Esophagus (tissue), 2 donors: ENCODE results near the gene GPRIN3. TPM values are rescaled to one million over a fixed set of nuclear protein-coding genes. Genes with fewer than 3 reads are reported as not detected.

ENCODE experiments used
- H3K27ac ChIP-seq, 2 donors: one replicate each; pipeline ENCODE4 v1.5.1; 2013; ENCODE audit warnings: low read depth in 2 of 2, mild to moderate bottlenecking in 2 of 2, inconsistent platforms in 1 of 2, low read length in 1 of 2, moderate library complexity in 1 of 2
- H3K27me3 ChIP-seq, 2 donors: one replicate each; pipeline ENCODE4 v1.6.1; 2013; ENCODE audit warnings: low read length in 2 of 2, control low read depth in 1 of 2, mild to moderate bottlenecking in 1 of 2; ENCODE audit not compliant: insufficient read depth in 2 of 2, control insufficient read depth in 1 of 2
- H3K36me3 ChIP-seq, 2 donors: one replicate each; pipeline ENCODE4 v1.6.1; 2013; ENCODE audit warnings: low read length in 1 of 2; ENCODE audit not compliant: control insufficient read depth in 2 of 2, insufficient read depth in 2 of 2
- H3K4me1 ChIP-seq, 2 donors: one replicate each; pipeline ENCODE4 v1.6.1; 2013; ENCODE audit warnings: low read length in 1 of 2; ENCODE audit not compliant: control insufficient read depth in 2 of 2, insufficient read depth in 2 of 2
- H3K4me3 ChIP-seq, 2 donors: one replicate each; pipeline ENCODE4 v1.5.1; 2013; ENCODE audit warnings: low read length in 2 of 2, mild to moderate bottlenecking in 2 of 2, low read depth in 1 of 2, moderate library complexity in 1 of 2
- H3K9me3 ChIP-seq, 2 donors: one replicate each; pipeline ENCODE4 v1.6.1; 2013; ENCODE audit warnings: mild to moderate bottlenecking in 2 of 2, low read depth in 1 of 2, low read length in 1 of 2, moderate library complexity in 1 of 2; ENCODE audit not compliant: control insufficient read depth in 2 of 2, insufficient read depth in 1 of 2
- WGBS, 2 donors: extraction: QIAGEN DNeasy Blood & Tissue Kit; methylation state at CpG; one replicate each; pipeline ENCODE4 v1.1.7; 2013; 5-methylcytosine and 5-hydroxymethylcytosine counted together
- polyA plus RNA-seq, 2 donors: library from polyadenylated mRNA; stranded (reverse); fragments of 200-250 nt; gene quantifications; one replicate each; pipeline ENCODE4 v1.2.3, GENCODE V29; 2013
- donor health status: healthy with polysubstance abuse.
- donor health status: Bipolar disorder and iron deficiency.

Gene GPRIN3
- polyA plus RNA-seq, 2 donors: 0.20 to 0.24 TPM

DNA sequence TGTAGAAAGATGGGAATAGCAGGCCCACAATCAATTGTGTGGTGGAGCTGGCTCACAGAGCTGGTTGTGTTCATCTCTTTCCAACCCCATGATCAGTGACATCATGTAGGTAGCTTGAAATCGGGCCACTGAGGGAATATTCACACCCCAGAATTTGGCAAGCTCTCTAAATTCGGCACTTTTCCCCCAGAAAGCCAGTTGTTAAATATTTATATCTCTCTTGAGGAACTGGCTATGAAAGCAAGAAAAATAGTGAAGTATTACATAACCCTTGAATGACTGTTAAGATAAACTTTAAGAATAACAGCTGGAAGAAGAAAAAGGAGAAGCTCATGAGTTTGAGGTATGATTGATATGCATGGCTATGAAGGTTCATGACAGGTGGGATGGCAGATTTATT lies 38.9 kb downstream of the GPRIN3 start:
- Histone ChIP-seq H3K4me3 (no peak overlapping the region), H3K27me3 (no peaks in the 10 kb centered on the region), H3K27ac (no peak overlapping the region), H3K4me1 (no peaks in the 10 kb centered on the region), H3K36me3 (no peaks in the 10 kb centered on the region), H3K9me3 (no peaks in the 10 kb centered on the region)
- WGBS, 2 donors: 59% methylated on average over 2 of the region's 2 CpGs

DNA sequence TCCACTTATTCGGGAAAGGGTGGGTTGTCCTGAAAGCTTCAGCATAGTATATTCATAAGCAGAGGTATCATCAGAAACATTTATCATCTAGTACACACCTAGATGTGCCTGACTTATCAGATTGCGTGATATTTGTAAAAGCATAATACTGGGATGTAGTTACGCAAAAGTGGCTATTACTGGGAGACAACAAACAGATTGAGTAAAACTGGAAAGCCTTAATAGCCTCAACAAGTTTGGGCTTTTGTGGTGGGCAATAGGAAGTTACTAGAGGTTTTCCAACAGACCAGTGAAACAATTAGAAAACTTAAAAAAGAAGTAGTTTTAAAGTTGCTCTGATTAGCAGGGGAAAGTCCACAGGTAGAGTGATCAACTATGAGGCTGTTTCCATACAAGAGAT lies 39.8 kb downstream of the GPRIN3 start:
- H3K4me3 ChIP-seq: no peak overlapping the region
- 78 to 89% methylated on average over 3 of the region's 3 CpGs for WGBS, 2 donors
- H3K27ac ChIP-seq: no peak overlapping the region
- H3K36me3 ChIP-seq: no peaks in the 10 kb centered on the region
- no peaks in the 10 kb centered on the region for H3K27me3 ChIP-seq
- H3K9me3 ChIP-seq: no peaks in the 10 kb centered on the region
- no peaks in the 10 kb centered on the region for H3K4me1 ChIP-seq

DNA sequence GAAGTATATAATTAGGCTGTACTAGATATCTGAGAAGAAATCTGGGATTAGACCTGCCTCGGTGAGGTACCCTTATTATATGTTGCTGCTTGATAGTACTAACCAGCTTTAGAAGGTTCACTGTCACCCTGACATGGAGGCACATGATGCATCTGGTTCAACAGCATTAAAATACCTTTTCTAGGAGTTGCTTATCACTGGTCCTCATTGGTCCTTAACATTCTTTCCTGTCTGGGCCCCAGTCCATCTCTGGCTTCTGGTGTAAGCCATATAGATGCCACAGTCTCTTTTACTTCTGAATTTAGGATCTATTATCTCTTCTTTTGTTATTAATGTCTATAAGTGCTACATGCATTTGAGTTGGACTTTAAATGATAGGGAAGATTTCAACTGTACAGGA lies 40.2 kb downstream of the GPRIN3 start:
- Histone ChIP-seq H3K36me3 (no peaks in the 10 kb centered on the region), H3K4me1 (no peaks in the 10 kb centered on the region), H3K9me3 (no peaks in the 10 kb centered on the region), H3K27me3 (no peaks in the 10 kb centered on the region), H3K27ac (no peak overlapping the region), H3K4me3 (no peak overlapping the region)
- 93 to 100% methylated on average over 1 of the region's 1 CpG for WGBS, 2 donors

DNA sequence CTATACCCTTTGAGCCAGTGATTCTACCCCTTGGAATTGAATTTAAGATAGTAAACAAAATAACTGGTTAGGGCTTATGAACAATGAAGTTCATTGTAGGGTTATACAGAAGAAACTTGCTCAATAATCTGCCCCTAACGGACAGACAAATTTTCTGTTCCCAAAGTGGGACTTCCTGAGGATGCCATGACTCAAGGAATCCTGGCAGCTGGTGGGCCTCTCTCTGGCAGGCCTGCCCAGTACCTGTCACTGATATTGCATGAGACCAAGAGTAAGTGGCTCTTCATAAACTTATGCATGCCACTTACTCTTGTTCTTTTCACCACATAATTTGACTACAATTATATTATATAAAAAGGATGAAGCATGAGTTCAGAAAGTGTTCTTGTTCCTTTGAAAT lies 41.5 kb downstream of the GPRIN3 start:
- Histone ChIP-seq H3K27me3 (no peaks in the 10 kb centered on the region), H3K4me3 (no peak overlapping the region), H3K36me3 (no peaks in the 10 kb centered on the region), H3K4me1 (no peaks in the 10 kb centered on the region), H3K27ac (no peak overlapping the region), H3K9me3 (no peaks in the 10 kb centered on the region)
- WGBS, 2 donors: 54 to 68% methylated on average over 1 of the region's 1 CpG

DNA sequence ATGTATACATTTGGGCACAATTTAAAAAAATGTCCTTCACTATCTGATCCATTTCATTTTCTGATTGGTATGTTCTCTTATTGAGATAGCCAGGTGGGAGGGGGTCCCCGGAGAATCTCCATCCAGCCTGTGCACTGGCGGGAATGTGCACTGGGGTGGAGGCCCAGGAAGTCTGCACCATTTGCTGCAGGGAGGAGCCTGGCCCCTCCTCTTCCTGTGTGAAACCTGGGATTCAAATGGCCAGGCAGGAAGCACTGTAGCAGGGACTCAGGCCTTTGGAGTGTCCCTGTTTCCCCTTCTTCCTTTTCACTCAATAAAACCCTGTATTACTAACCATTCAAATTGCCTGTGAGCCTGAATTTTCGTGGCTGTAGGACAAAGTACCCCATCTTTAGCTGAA lies 44.3 kb downstream of the GPRIN3 start:
- H3K4me1 ChIP-seq: no peaks in the 10 kb centered on the region
- no peaks in the 10 kb centered on the region for H3K36me3 ChIP-seq
- no peaks in the 10 kb centered on the region for H3K27me3 ChIP-seq
- no peaks in the 10 kb centered on the region for H3K9me3 ChIP-seq
- no peak overlapping the region for H3K4me3 ChIP-seq
- H3K27ac ChIP-seq: no peak overlapping the region
- 84 to 89% methylated on average over 3 of the region's 3 CpGs for WGBS, 2 donors

DNA sequence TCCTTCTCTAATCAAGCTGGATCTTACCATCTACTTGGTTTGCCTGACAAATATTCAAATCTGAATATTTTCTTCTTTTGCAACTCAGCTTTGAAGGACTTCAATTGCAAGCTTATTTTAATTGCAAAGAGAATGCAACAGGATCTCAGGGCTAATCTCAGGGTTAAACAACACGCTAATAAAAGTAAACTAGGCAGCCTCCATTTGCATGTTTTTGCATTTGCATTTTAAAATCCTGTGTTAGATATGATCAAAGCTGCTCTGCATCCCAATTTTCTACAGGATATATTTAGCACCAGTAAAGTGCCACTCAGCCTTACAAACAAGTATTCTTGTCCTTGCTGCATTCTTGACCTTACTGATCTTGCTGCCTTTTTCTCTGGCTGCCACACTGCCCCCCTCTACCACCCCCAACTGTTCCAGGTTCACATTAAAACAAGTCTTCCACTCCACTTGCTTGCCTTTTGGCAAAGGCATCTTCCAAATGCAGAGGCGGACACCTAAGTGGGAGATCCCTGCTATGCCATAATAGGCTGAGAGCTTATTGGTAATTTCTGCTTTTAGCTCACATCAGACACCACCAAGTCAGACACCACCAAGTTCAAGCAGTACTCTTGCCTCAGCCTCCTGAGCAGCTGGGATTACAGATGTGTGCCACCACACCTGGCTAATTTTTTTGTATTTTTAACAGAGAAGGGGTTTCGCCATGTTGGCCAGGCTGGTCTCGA lies 48.1 kb downstream of the GPRIN3 start:
- Histone ChIP-seq H3K36me3 (no peaks in the 10 kb centered on the region), H3K27ac (no peak overlapping the region), H3K4me1 (no peaks in the 10 kb centered on the region), H3K9me3 (no peaks in the 10 kb centered on the region), H3K4me3 (no peak overlapping the region), H3K27me3 (no peaks in the 10 kb centered on the region)
- 93 to 97% methylated on average over 4 of the region's 4 CpGs for WGBS, 2 donors

DNA sequence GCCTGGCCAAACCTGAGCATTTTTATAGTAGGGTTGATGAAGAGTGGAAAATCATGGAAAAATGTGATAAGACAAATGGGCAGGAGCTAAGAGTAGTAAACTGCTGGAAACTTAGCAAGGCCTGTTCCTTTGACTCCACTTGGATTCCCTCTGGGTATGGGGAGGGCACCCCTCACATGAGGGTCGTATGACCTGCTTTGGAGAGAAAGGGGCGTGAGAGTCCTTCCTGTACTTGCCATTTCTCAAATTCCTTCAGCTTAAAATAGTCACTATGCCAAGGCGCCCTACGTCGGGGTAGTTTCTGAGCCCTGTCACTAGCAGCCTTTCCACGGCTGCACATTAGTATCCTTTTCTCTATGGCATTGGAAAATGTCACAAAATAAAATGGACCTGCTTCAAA lies 49.1 kb downstream of the GPRIN3 start:
- Histone ChIP-seq H3K4me3 (no peak overlapping the region), H3K4me1 (no peaks in the 10 kb centered on the region), H3K27me3 (no peaks in the 10 kb centered on the region), H3K27ac (no peak overlapping the region), H3K36me3 (no peaks in the 10 kb centered on the region), H3K9me3 (no peaks in the 10 kb centered on the region)
- WGBS, 2 donors: 86 to 88% methylated on average over 6 of the region's 6 CpGs

DNA sequence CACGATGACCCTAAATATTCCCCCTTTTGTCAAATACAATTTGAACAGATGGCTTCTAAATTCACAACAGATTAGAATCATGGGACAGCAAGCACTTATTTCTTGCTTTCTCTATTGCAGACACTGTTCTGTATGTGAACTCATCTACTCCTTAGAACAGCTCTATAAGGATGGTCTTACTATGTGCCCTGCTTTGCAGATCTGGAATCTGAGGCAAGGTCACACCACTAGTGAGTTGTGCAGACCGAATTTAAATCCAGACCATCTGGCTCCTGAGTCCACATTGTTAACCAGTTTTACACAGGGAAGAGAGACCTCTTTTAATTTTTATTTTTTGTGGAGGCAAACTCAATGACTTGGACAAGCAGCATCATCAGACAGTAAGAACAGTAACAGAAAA lies 50.2 kb downstream of the GPRIN3 start:
- Histone ChIP-seq H3K4me1 (no peaks in the 10 kb centered on the region), H3K27me3 (no peaks in the 10 kb centered on the region), H3K4me3 (no peak overlapping the region), H3K27ac (no peak overlapping the region), H3K9me3 (no peaks in the 10 kb centered on the region), H3K36me3 (no peaks in the 10 kb centered on the region)
- WGBS, 2 donors: 69 to 73% methylated on average over 2 of the region's 2 CpGs

DNA sequence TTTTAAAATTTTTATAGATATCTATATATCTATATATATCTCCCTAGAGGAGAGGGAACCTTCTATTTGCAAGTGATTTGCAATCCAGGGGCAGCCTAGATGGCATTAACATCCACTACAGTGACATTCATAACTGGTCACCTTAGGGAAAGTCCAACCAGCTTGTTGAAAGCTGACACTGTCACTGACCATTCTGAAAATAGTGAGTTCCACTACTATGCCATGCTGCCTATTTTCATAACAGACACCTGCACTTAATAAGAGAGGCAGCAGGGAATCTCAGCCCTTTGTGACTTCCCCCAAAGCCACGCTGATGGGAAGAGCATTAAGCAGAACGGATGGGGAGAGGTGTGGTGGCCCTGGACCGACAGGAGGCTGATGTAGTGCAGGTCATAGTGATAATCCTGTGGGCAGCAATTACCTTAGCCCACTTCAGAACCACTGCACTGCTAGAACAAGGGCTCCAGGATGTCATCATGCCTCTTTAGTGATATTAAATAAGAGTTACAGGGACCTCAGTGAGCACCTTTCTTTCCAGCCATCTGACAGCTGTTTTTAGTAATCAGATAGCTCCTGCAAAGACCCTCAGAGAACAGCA lies 51.3 kb downstream of the GPRIN3 start:
- Histone ChIP-seq H3K4me3 (no peak overlapping the region), H3K9me3 (no peaks in the 10 kb centered on the region), H3K27ac (no peak overlapping the region), H3K27me3 (no peaks in the 10 kb centered on the region), H3K4me1 (no peaks in the 10 kb centered on the region), H3K36me3 (no peaks in the 10 kb centered on the region)
- whole genome bisulfite sequencing, 2 donors: 76 to 79% methylated on average over 3 of the region's 3 CpGs

DNA sequence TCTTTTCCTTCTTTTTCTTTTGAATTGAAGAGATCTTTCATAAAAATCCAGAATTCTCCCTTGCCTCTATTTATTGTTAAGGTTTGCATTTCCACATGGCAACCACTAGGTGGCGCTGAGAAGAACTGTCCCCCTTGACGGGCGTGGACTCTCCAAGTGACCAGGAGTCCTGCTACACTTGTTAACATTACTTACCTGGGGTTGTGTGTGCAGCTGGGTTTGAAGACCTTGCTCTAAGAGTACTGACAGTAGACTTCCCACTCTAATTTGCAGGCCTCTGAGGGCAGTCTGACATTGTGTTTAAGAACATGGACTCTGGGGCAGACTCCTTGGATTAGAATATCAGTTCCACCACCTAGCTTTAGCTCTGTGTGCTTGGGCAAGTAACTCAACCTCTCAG lies 52.8 kb downstream of the GPRIN3 start:
- Histone ChIP-seq H3K27ac (no peak overlapping the region), H3K4me3 (no peak overlapping the region), H3K36me3 (no peaks in the 10 kb centered on the region), H3K27me3 (no peaks in the 10 kb centered on the region), H3K4me1 (no peaks in the 10 kb centered on the region), H3K9me3 (no peaks in the 10 kb centered on the region)
- WGBS, 2 donors: 7 to 9% methylated on average over 3 of the region's 3 CpGs
